Tibial nerve (tissue), 4 donors: ENCODE measurements around the gene SHANK3.

ENCODE experiments used
- EP300 ChIP-seq, 2 donors: sonication (generic); formaldehyde crosslinking; IDR thresholded peaks; one replicate each; pipeline ENCODE4 v1.6.1; 2017; ENCODE audit warnings: antibody characterized with exemption in 2 of 2, mild to moderate bottlenecking in 1 of 2
- POLR2A ChIP-seq, 2 donors: fragments of 450-650 bp; IDR thresholded peaks; one replicate each; pipeline ENCODE4 v1.6.1; 2017; ENCODE audit warnings: antibody characterized with exemption in 2 of 2, mild to moderate bottlenecking in 2 of 2, moderate library complexity in 2 of 2
- TF ChIP-seq, protein P1 (sequence below), 5 experiments: fragments of 200-600 bp in 3 of 5; fragments of 450-650 bp in 2 of 5; sonication (generic) in 3 of 5; IDR thresholded peaks; one replicate each; pipeline ENCODE4 v1.5.1; 2016 to 2019; ENCODE audit warnings: antibody characterized with exemption in 5 of 5, mild to moderate bottlenecking in 3 of 5, moderate library complexity in 2 of 5

DNA sequence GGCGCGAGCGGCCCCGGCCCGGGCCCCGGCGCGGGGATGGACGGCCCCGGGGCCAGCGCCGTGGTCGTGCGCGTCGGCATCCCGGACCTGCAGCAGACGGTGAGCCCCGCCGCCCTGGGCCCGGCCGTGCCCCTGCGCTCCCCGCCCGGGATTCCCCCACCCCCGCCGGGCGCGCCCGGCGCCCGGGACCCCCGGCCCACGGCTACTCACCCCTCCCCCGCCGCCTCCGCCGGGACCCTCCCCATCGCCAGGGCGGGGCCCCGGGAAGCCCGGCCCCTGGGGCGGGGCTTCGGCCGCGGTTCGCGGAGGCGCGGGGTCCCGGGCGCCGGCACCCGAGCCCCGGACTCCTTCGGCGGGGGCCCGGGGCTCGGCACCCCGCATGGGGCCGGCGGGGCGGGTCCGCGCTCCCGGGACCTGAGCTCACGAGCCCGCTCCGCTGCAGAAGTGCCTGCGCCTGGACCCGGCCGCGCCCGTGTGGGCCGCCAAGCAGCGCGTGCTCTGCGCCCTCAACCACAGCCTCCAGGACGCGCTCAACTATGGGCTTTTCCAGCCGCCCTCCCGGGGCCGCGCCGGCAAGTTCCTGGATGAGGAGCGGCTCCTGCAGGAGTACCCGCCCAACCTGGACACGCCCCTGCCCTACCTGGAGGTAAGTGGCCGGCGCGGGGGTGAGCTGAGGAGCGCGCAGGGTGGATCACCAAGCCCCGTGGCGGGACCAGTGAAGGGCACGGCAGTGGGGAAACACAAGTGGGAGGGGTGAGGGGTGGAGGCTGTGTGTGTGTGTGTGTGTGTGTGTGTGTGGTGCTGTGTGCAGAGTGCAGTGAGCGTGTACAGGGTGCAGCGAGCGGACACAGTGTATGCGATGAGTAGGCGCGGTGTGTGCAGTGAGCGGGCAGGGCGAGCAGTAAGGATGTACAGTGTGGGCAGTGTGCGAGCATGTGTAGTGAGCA lies 2.3 kb downstream of the SHANK3 start:
- TF ChIP-seq, protein P1, sequence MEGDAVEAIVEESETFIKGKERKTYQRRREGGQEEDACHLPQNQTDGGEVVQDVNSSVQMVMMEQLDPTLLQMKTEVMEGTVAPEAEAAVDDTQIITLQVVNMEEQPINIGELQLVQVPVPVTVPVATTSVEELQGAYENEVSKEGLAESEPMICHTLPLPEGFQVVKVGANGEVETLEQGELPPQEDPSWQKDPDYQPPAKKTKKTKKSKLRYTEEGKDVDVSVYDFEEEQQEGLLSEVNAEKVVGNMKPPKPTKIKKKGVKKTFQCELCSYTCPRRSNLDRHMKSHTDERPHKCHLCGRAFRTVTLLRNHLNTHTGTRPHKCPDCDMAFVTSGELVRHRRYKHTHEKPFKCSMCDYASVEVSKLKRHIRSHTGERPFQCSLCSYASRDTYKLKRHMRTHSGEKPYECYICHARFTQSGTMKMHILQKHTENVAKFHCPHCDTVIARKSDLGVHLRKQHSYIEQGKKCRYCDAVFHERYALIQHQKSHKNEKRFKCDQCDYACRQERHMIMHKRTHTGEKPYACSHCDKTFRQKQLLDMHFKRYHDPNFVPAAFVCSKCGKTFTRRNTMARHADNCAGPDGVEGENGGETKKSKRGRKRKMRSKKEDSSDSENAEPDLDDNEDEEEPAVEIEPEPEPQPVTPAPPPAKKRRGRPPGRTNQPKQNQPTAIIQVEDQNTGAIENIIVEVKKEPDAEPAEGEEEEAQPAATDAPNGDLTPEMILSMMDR (IDR thresholded peaks at IDR 0.05), result no peak
- TF ChIP-seq POLR2A (IDR thresholded peaks at IDR 0.05), result no peak
- TF ChIP-seq EP300 (IDR thresholded peaks at IDR 0.05), result no peak
